HepG2 (cell line): Measurements from ENCODE around the gene RTP3. TPM values are rescaled to one million over a fixed set of nuclear protein-coding genes. Genes with fewer than 3 reads are reported as not detected.

Source experiments
- ATAC-seq: fragments of 200-7000 bp; cut with Tn5 transposase; 3 replicates; pipeline ENCODE4 v1.9.1; 2020; ENCODE audit warnings: mild to moderate bottlenecking, moderate library complexity
- BruUV-seq: library from RNA; stranded (reverse); fragments of 400-500 nt; replicated peaks from 2 replicates; lab custom pipeline; 2021; lab: Mats Ljungman, UMichigan
- CTCF ChIA-PET: fragments of 300-600 bp; formaldehyde crosslinking; extraction: SDS; loops from one replicate; lab custom pipeline; 2021; ENCODE audit warnings: low total read pairs, inconsistent platforms, low intra/inter-chr PET ratio; lab: Yijun Ruan, JAX
- POLR2A ChIA-PET: fragments of 350-600 bp; sonication (Branson Sonifier 250); formaldehyde crosslinking; loops from one replicate; lab custom pipeline; 2020; ENCODE audit warnings: antibody characterized with exemption, inconsistent platforms; lab: Yijun Ruan, JAX
- DNase-seq: peaks from one replicate; pipeline ENCODE4 v3.0.0-alpha.2; 2015; ENCODE audit warnings: low spot score
- FAIRE-seq: peaks from 3 replicates; lab custom pipeline; 2011; peaks lifted over from hg19 to GRCh38; lab: Jason Lieb, UNC
- H2AFZ ChIP-seq: one replicate; pipeline ENCODE4 v1.6.1; 2011; ENCODE audit warnings: low read length, inconsistent platforms
- H3K27ac ChIP-seq: fragments of 300-600 bp; 3 replicates; pipeline ENCODE4 v1.8.0; 2011; ENCODE audit warnings: mixed run types, mild to moderate bottlenecking, mixed read lengths, low read length, inconsistent platforms; ENCODE audit not compliant: insufficient read depth; ENCODE audit errors: extremely low read length
- H3K27me3 ChIP-seq, 2 experiments: fragments of 200-600 bp in 1 of 2; 2 replicates in 1 of 2; 3 replicates in 1 of 2; pipeline versions ENCODE4 v1.6.0 to v1.8.0; 2011; ENCODE audit warnings: low read length in 2 of 2, mild to moderate bottlenecking in 2 of 2, moderate library complexity in 2 of 2, inconsistent platforms in 1 of 2; ENCODE audit not compliant: insufficient read depth in 2 of 2, control insufficient read depth in 1 of 2
- H3K36me3 ChIP-seq, 2 experiments: fragments of 200-600 bp in 1 of 2; replicated peaks in 1 of 2; 2 replicates in 1 of 2; 3 replicates in 1 of 2; pipeline versions ENCODE4 v1.5.1 to v1.8.0; 2011; ENCODE audit warnings: low read length in 2 of 2, inconsistent platforms in 1 of 2; ENCODE audit not compliant: insufficient read depth in 2 of 2, control insufficient read depth in 1 of 2
- H3K4me1 ChIP-seq: 2 replicates; pipeline ENCODE4 v1.5.1; 2012; ENCODE audit warnings: low read length, inconsistent platforms; ENCODE audit not compliant: insufficient read depth
- H3K4me2 ChIP-seq: 2 replicates; pipeline ENCODE4 v1.6.0; 2011; ENCODE audit warnings: low read depth, low read length, inconsistent platforms
- H3K4me3 ChIP-seq, 3 experiments: fragments of 200-600 bp in 1 of 3; sonication (generic), shearing (Covaris generic) in 1 of 3; replicated peaks in 1 of 3; 2 replicates each; pipeline ENCODE4 v1.5.1; 2011 to 2016; ENCODE audit warnings: low read length in 3 of 3, inconsistent platforms in 2 of 3, low read depth in 2 of 3, mild to moderate bottlenecking in 2 of 3, control low read depth in 1 of 3, mixed read lengths in 1 of 3; ENCODE audit not compliant: insufficient read depth in 1 of 3
- H3K79me2 ChIP-seq: one replicate; pipeline ENCODE4 v1.6.1; 2011; ENCODE audit warnings: low read length, inconsistent platforms; ENCODE audit not compliant: insufficient read depth
- H3K9ac ChIP-seq: 2 replicates; pipeline ENCODE4 v1.6.0; 2011; ENCODE audit warnings: mild to moderate bottlenecking, low read depth, low read length, inconsistent platforms; ENCODE audit not compliant: insufficient read depth
- H3K9me3 ChIP-seq: 2 replicates; pipeline ENCODE4 v1.5.1; 2012; ENCODE audit warnings: mild to moderate bottlenecking, low read length
- H4K20me1 ChIP-seq: 2 replicates; pipeline ENCODE4 v1.6.0; 2011; ENCODE audit warnings: inconsistent platforms, mild to moderate bottlenecking, low read length, moderate library complexity; ENCODE audit not compliant: insufficient read depth
- AHDC1 ChIP-seq: sonication (generic); formaldehyde crosslinking; IDR thresholded peaks from 2 replicates; pipeline ENCODE4 v1.5.1; 2020; ENCODE audit warnings: mild to moderate bottlenecking, missing genetic modification reagents, borderline replicate concordance
- ASH2L ChIP-seq: fragments of 300-600, 200-600 bp; sonication (generic); IDR thresholded peaks from 2 replicates; pipeline ENCODE4 v1.7.0; 2017; ENCODE audit warnings: low read depth, mild to moderate bottlenecking, moderate library complexity, mixed read lengths, low read length; ENCODE audit not compliant: insufficient read length
- CBFB ChIP-seq: sonication (generic); formaldehyde crosslinking; IDR thresholded peaks from 2 replicates; pipeline ENCODE4 v1.4.0; 2020; ENCODE audit warnings: missing genetic modification reagents
- DMAP1 ChIP-seq: IDR thresholded peaks from 2 replicates; pipeline ENCODE4 v1.6.1; 2016
- GRHL1 ChIP-seq: sonication (generic); formaldehyde crosslinking; conservative IDR thresholded peaks from 2 replicates; pipeline ENCODE4 v1.8.0; 2022; ENCODE audit warnings: missing genetic modification reagents
- KDM2A ChIP-seq: sonication (generic); formaldehyde crosslinking; IDR thresholded peaks from 2 replicates; pipeline ENCODE4 v1.4.0; 2020; ENCODE audit warnings: low read depth, missing genetic modification reagents, borderline replicate concordance
- MEIS1 ChIP-seq: sonication (generic); formaldehyde crosslinking; IDR thresholded peaks from 2 replicates; pipeline ENCODE4 v1.9.0; 2021; ENCODE audit warnings: mild to moderate bottlenecking, missing genetic modification reagents, moderate library complexity, borderline replicate concordance
- MEIS2 ChIP-seq: sonication (generic); formaldehyde crosslinking; IDR thresholded peaks from 2 replicates; pipeline ENCODE4 v1.9.0; 2021; ENCODE audit warnings: mild to moderate bottlenecking, missing genetic modification reagents
- NFIB ChIP-seq: sonication (generic); formaldehyde crosslinking; IDR thresholded peaks from 2 replicates; pipeline ENCODE4 v1.9.0; 2021; ENCODE audit warnings: missing genetic modification reagents, mild to moderate bottlenecking, borderline replicate concordance
- PBX2 ChIP-seq: IDR thresholded peaks from 2 replicates; pipeline ENCODE4 v1.6.1; 2016; ENCODE audit warnings: control low read depth
- TEAD2 ChIP-seq: sonication (generic); formaldehyde crosslinking; IDR thresholded peaks from 2 replicates; pipeline ENCODE4 v1.9.0; 2021; ENCODE audit warnings: missing genetic modification reagents
- ZFP36 ChIP-seq: fragments of 150-350 bp; IDR thresholded peaks from 2 replicates; pipeline ENCODE4 v1.6.1; 2018; ENCODE audit warnings: borderline replicate concordance, low read length, low read depth; ENCODE audit not compliant: partially characterized antibody
- ZNF121 ChIP-seq: sonication (generic); formaldehyde crosslinking; IDR thresholded peaks from 2 replicates; pipeline ENCODE4 v1.5.0; 2020; ENCODE audit warnings: mild to moderate bottlenecking, missing genetic modification reagents
- ZNF20 ChIP-seq: sonication (generic); formaldehyde crosslinking; IDR thresholded peaks from 2 replicates; pipeline ENCODE4 v1.4.0; 2020; ENCODE audit warnings: mild to moderate bottlenecking, moderate library complexity, missing genetic modification reagents
- ZNF292 ChIP-seq: sonication (generic); formaldehyde crosslinking; IDR thresholded peaks from 2 replicates; pipeline ENCODE4 v1.8.1; 2022; ENCODE audit warnings: mild to moderate bottlenecking, low read depth, missing genetic modification reagents, borderline replicate concordance
- ZNF567 ChIP-seq: sonication (generic); formaldehyde crosslinking; IDR thresholded peaks from 2 replicates; pipeline ENCODE4 v1.8.1; 2023; ENCODE audit warnings: mild to moderate bottlenecking, missing genetic modification reagents, borderline replicate concordance
- ZNF570 ChIP-seq: sonication (generic); formaldehyde crosslinking; IDR thresholded peaks from 2 replicates; pipeline ENCODE4 v1.4.0; 2020; ENCODE audit warnings: mild to moderate bottlenecking, missing genetic modification reagents, borderline replicate concordance
- ZNF75D ChIP-seq: sonication (generic); formaldehyde crosslinking; IDR thresholded peaks from 2 replicates; pipeline ENCODE4 v1.8.1; 2023; ENCODE audit warnings: missing genetic modification reagents, mild to moderate bottlenecking, borderline replicate concordance
- WGBS: methylation state at CpG from one replicate; pipeline ENCODE4 v1.1.6; 2017; ENCODE audit warnings: low lambda C conversion rate; 5-methylcytosine and 5-hydroxymethylcytosine counted together
- in situ Hi-C: cut with HindIII; loops from 2 replicates; pipeline ENCODE4 v1.10.0; 2017; ENCODE audit warnings: low pct_unique_long_range_greater_than_20kb; ENCODE audit not compliant: extremely low pct_ligation_motif_present
- intact Hi-C: fragments of 100-400 bp; cut with micrococcal nuclease; formaldehyde crosslinking; loops from one replicate; pipeline ENCODE4 v1.10.0; 2022; ENCODE audit not compliant: unreplicated experiment
- polyA plus RNA-seq, 8 experiments: library from polyadenylated mRNA; depleted of rRNA in 3 of 8; stranded (reverse) in 7 of 8; unstranded in 1 of 8; fragments of >200 nt; fragmentation: Illumina TruSeq in 4 of 8; extraction: Trizol in 4 of 8; gene quantifications; 2 replicates each; pipeline versions ENCODE4 v1.2.1 to v1.2.3, GENCODE V29; 2011 to 2016; ENCODE audit warnings: low read depth in 4 of 8, missing spikeins in 1 of 8, mixed read lengths in 1 of 8; ENCODE audit not compliant: insufficient read depth in 1 of 8
- total RNA-seq, 5 experiments: library from RNA; depleted of rRNA; stranded (reverse); fragments of >200 nt; fragmentation: Illumina TruSeq; extraction: Trizol; gene quantifications; 2 replicates each; pipeline ENCODE4 v1.2.3, GENCODE V29; 2016; ENCODE audit warnings: low read depth in 1 of 5

Gene RTP3
- total and polyA plus RNA-seq, 2 of the 13 experiments (the other 11 are each of a cell fraction or from before 2014, with no cell fraction given), result 0.09 TPM; not detected in 1

- Histone ChIP-seq H3K79me2 (no peaks in the 10 kb centered on the region), H3K27me3 (no peaks in the 10 kb centered on the region), H3K4me3 (no peak overlapping the region), H3K4me2 (no peak overlapping the region), H2AFZ (no peak overlapping the region), H3K9ac (no peak overlapping the region), H3K27ac (no peak overlapping the region), H4K20me1 (no peaks in the 10 kb centered on the region), H3K4me1 (no peaks in the 10 kb centered on the region), H3K9me3 (no peaks in the 10 kb centered on the region)
- ATAC-seq, result no peak
- DNase-seq, result no peak
- in situ Hi-C loops (no loop called here), intact Hi-C loops (no loop called here)
- POLR2A ChIA-PET, result interaction anchor here (1.2 kb wide), 1 partner anchor 16 kb away, joined by 5 read pairs; no protein-coding TSS in a partner anchor
- BruUV-seq, result no TSS peak
- FAIRE-seq, result no peak
- TF ChIP-seq MEIS2 (CRISPR knock-in tag) (no peak), CBFB (CRISPR knock-in tag) (no peak), PBX2 (CRISPR knock-in tag) (no peak), AHDC1 (CRISPR knock-in tag) (no peak), ZNF567 (CRISPR knock-in tag) (no peak), ZNF75D (no peak), ZFP36 (no peak), ZNF292 (CRISPR knock-in tag) (no peak), GRHL1 (CRISPR knock-in tag) (no peak), MEIS1 (CRISPR knock-in tag) (no peak), ASH2L (no peak), KDM2A (CRISPR knock-in tag) (no peak), ZNF570 (CRISPR knock-in tag) (no peak), NFIB (CRISPR knock-in tag) (no peak), DMAP1 (CRISPR knock-in tag) (no peak), TEAD2 (CRISPR knock-in tag) (no peak), ZNF20 (CRISPR knock-in tag) (no peak), ZNF121 (CRISPR knock-in tag) (no peak)
- TF ChIP-seq, all 625 proteins: peak for 0
- 93% methylated on average over 1 of the region's 1 CpG for whole genome bisulfite sequencing
- CTCF ChIA-PET, result no interaction called here
- H3K36me3 ChIP-seq, result no peaks in the 10 kb centered on the region
Measured at GRCh38 chr3:46541835-46542234, 44.1 kb downstream of the RTP3 start.
